IMR-90 (cell line): ENCODE measurements around the gene TP63. TPM values are rescaled to one million over a fixed set of nuclear protein-coding genes. Genes with fewer than 3 reads are reported as not detected.

Experiments used
- ATAC-seq: fragments of 200-7000 bp; cut with Tn5 transposase; 2 replicates; pipeline ENCODE4 v1.9.1; 2020; ENCODE audit warnings: low read depth, mild to moderate bottlenecking, moderate library complexity
- BruUV-seq: library from RNA; stranded (reverse); fragments of 400-500 nt; replicated peaks from 2 replicates; lab custom pipeline; 2021; lab: Mats Ljungman, UMichigan
- CTCF ChIA-PET: fragments of 300-600 bp; formaldehyde crosslinking; extraction: SDS; loops from one replicate; lab custom pipeline; 2021; ENCODE audit warnings: antibody characterized with exemption; lab: Yijun Ruan, JAX
- POLR2A ChIA-PET: fragments of 300-600 bp; sonication (Branson Sonifier 250); formaldehyde crosslinking; loops from one replicate; lab custom pipeline; 2022; ENCODE audit warnings: antibody characterized with exemption; ENCODE audit not compliant: unreplicated experiment; lab: Charles Lee
- DNase-seq: peaks from one replicate; pipeline ENCODE4 v3.0.0; 2013
- H2AFZ ChIP-seq: replicated peaks from 2 replicates; pipeline ENCODE3; 2013; ENCODE audit warnings: low read length, mild to moderate bottlenecking; ENCODE audit not compliant: poor library complexity
- H2AK5ac ChIP-seq: 2 replicates; pipeline ENCODE4 v1.6.1; 2013; ENCODE audit warnings: low read depth, low read length, inconsistent platforms
- H2AK9ac ChIP-seq: replicated peaks from 2 replicates; pipeline ENCODE3; 2013; ENCODE audit warnings: mild to moderate bottlenecking, low read depth, low read length, moderate library complexity; ENCODE audit not compliant: poor library complexity
- H2BK120ac ChIP-seq: 2 replicates; pipeline ENCODE4 v1.6.1; 2013; ENCODE audit warnings: low read depth, low read length, inconsistent platforms
- H2BK15ac ChIP-seq: 3 replicates; pipeline ENCODE4 v1.6.1; 2013; ENCODE audit warnings: low read depth, low read length, inconsistent platforms
- H2BK20ac ChIP-seq: 2 replicates; pipeline ENCODE4 v1.6.1; 2013; ENCODE audit warnings: low read depth, mild to moderate bottlenecking, inconsistent platforms, low read length, moderate library complexity
- H2BK5ac ChIP-seq: 2 replicates; pipeline ENCODE4 v1.6.1; 2013; ENCODE audit warnings: mild to moderate bottlenecking, low read depth, low read length, inconsistent platforms; ENCODE audit not compliant: poor library complexity, severe bottlenecking
- H3K14ac ChIP-seq: replicated peaks from 2 replicates; pipeline ENCODE4 v1.6.1; 2013; ENCODE audit warnings: low read depth, low read length, inconsistent platforms
- H3K18ac ChIP-seq: 2 replicates; pipeline ENCODE4 v1.6.1; 2013; ENCODE audit warnings: low read depth, low read length, control low read depth
- H3K23ac ChIP-seq: 2 replicates; pipeline ENCODE4 v1.6.1; 2013; ENCODE audit warnings: low read depth, low read length, inconsistent platforms
- H3K27ac ChIP-seq: 2 replicates; pipeline ENCODE4 v1.5.1; 2013; ENCODE audit warnings: mild to moderate bottlenecking, control low read depth, low read length; ENCODE audit not compliant: insufficient read depth
- H3K27me3 ChIP-seq: 2 replicates; pipeline ENCODE4 v1.6.1; 2013; ENCODE audit warnings: low read length; ENCODE audit not compliant: control insufficient read depth, insufficient read depth
- H3K36me3 ChIP-seq: 2 replicates; pipeline ENCODE4 v1.6.1; 2013; ENCODE audit warnings: low read length, mixed read lengths; ENCODE audit not compliant: control insufficient read depth, insufficient read depth
- H3K4ac ChIP-seq: 2 replicates; pipeline ENCODE4 v1.6.1; 2013; ENCODE audit warnings: low read depth, low read length, inconsistent platforms
- H3K4me1 ChIP-seq: 2 replicates; pipeline ENCODE4 v1.6.1; 2013; ENCODE audit warnings: low read length, mixed read lengths; ENCODE audit not compliant: control insufficient read depth, insufficient read depth
- H3K4me2 ChIP-seq: 2 replicates; pipeline ENCODE4 v1.6.1; 2013; ENCODE audit warnings: low read depth, mild to moderate bottlenecking, control low read depth, low read length, moderate library complexity
- H3K4me3 ChIP-seq: 2 replicates; pipeline ENCODE4 v1.5.1; 2013; ENCODE audit warnings: low read depth, mild to moderate bottlenecking, control low read depth, low read length, moderate library complexity; ENCODE audit not compliant: insufficient read depth
- H3K56ac ChIP-seq: 2 replicates; pipeline ENCODE4 v1.6.1; 2013; ENCODE audit warnings: low read length, inconsistent platforms; ENCODE audit not compliant: insufficient read depth; ENCODE audit errors: extremely low read depth
- H3K79me1 ChIP-seq, 2 experiments: 2 replicates each; pipeline ENCODE4 v1.6.1; 2013; ENCODE audit warnings: low read length in 2 of 2, inconsistent platforms in 1 of 2, low read depth in 1 of 2
- H3K9ac ChIP-seq: 2 replicates; pipeline ENCODE4 v1.6.1; 2013; ENCODE audit warnings: low read depth, low read length, control low read depth
- H3K9me1 ChIP-seq: 2 replicates; pipeline ENCODE4 v1.6.1; 2013; ENCODE audit warnings: low read length, inconsistent platforms; ENCODE audit not compliant: insufficient read depth
- H3K9me3 ChIP-seq: 2 replicates; pipeline ENCODE4 v1.6.1; 2013; ENCODE audit warnings: low read length; ENCODE audit not compliant: control insufficient read depth, insufficient read depth
- H4K20me1 ChIP-seq: 2 replicates; pipeline ENCODE4 v1.6.1; 2013; ENCODE audit warnings: low read length, inconsistent platforms; ENCODE audit not compliant: insufficient read depth
- H4K5ac ChIP-seq: 2 replicates; pipeline ENCODE4 v1.6.1; 2013; ENCODE audit warnings: mild to moderate bottlenecking, low read depth, low read length, control low read depth
- H4K8ac ChIP-seq, 2 experiments: 2 replicates each; pipeline ENCODE4 v1.6.1; 2013; ENCODE audit warnings: low read depth in 2 of 2, low read length in 2 of 2, control low read depth in 1 of 2, inconsistent platforms in 1 of 2
- H4K91ac ChIP-seq: 2 replicates; pipeline ENCODE4 v1.6.1; 2013; ENCODE audit warnings: low read depth, low read length, inconsistent platforms; ENCODE audit not compliant: insufficient read depth
- CEBPB ChIP-seq: IDR thresholded peaks from 2 replicates; pipeline ENCODE4 v1.6.1; 2012; ENCODE audit warnings: low read depth, low read length, improper control_type of control experiment
- FOS ChIP-seq: fragments of 150-350 bp; IDR thresholded peaks from 2 replicates; pipeline ENCODE4 v1.6.1; 2016; ENCODE audit warnings: low read depth, low read length
- MAFK ChIP-seq: IDR thresholded peaks from 2 replicates; pipeline ENCODE4 v1.6.1; 2012; ENCODE audit warnings: low read depth, low read length, improper control_type of control experiment
- MAZ ChIP-seq: IDR thresholded peaks from 2 replicates; pipeline ENCODE4 v1.6.1; 2012; ENCODE audit warnings: low read depth, mild to moderate bottlenecking, low read length, improper control_type of control experiment, moderate library complexity, borderline replicate concordance
- MXI1 ChIP-seq: IDR thresholded peaks from 2 replicates; pipeline ENCODE4 v1.6.1; 2012; ENCODE audit warnings: low read depth, mild to moderate bottlenecking, low read length, moderate library complexity, borderline replicate concordance
- RAD21 ChIP-seq: IDR thresholded peaks from 2 replicates; pipeline ENCODE4 v1.6.1; 2012; ENCODE audit warnings: low read length, improper control_type of control experiment
- RCOR1 ChIP-seq: IDR thresholded peaks from 2 replicates; pipeline ENCODE4 v1.6.1; 2012; ENCODE audit warnings: mild to moderate bottlenecking, low read length, improper control_type of control experiment; ENCODE audit not compliant: insufficient replicate concordance
- RFX5 ChIP-seq: IDR thresholded peaks from 2 replicates; pipeline ENCODE4 v1.8.0; 2012; ENCODE audit warnings: low read depth, mild to moderate bottlenecking, low read length, moderate library complexity
- WGBS, 2 experiments: methylation state at CpG; one replicate each; pipeline versions ENCODE4 v1.1.5 to v1.1.7; 2013; ENCODE audit warnings: missing lambda C conversion rate in 2 of 2; ENCODE audit not compliant: insufficient read length in 1 of 2; ENCODE audit errors: extremely low coverage in 2 of 2; 5-methylcytosine and 5-hydroxymethylcytosine counted together
- dilution Hi-C: fragments of 300-500 bp; cut with HindIII; formaldehyde crosslinking; loops from one replicate; pipeline ENCODE4 v1.14.3; 2018; ENCODE audit warnings: low sequenced_read_pairs; ENCODE audit not compliant: unreplicated experiment
- in situ Hi-C: fragments of 300-500 bp; cut with MboI; formaldehyde crosslinking; loops from 3 replicates; pipeline ENCODE4 v1.14.3; 2019; ENCODE audit warnings: low sequenced_read_pairs, inconsistent platforms, mixed read lengths
- intact Hi-C: fragments of 100-400 bp; cut with micrococcal nuclease; formaldehyde crosslinking; loops from 2 replicates; pipeline ENCODE4 v1.10.0; 2022
- polyA plus RNA-seq, 3 experiments: library from polyadenylated mRNA; depleted of rRNA; stranded (reverse); fragments of >200 nt; gene quantifications; 2 replicates each; pipeline ENCODE4 v1.2.3, GENCODE V29; 2012; ENCODE audit warnings: low replicate concordance in 1 of 3
- total RNA-seq: library from RNA; depleted of rRNA; stranded (reverse); fragments of >200 nt; gene quantifications from 2 replicates; pipeline ENCODE4 v1.2.3, GENCODE V29; 2012
- TF ChIP-seq, protein P1 (sequence below): fragments of 150-350 bp; IDR thresholded peaks from 2 replicates; pipeline ENCODE4 v1.6.1; 2016; ENCODE audit warnings: low read depth, mild to moderate bottlenecking, low read length, moderate library complexity, borderline replicate concordance

TP63 gene
- total and polyA plus RNA-seq, 2 of the 4 experiments (the other 2 are of a cell fraction): not detected

GRCh38 chr3:189702066-189702646, 71.0 kb downstream of the TP63 start:
- Histone ChIP-seq H2AK9ac (no peak overlapping the region), H3K9ac (no peak overlapping the region), H3K36me3 (no peaks in the 10 kb centered on the region), H2AK5ac (no peak overlapping the region), H3K56ac (no peak overlapping the region), H3K9me1 (no peaks in the 10 kb centered on the region), H3K18ac (no peak overlapping the region), H4K91ac (no peak overlapping the region), H4K5ac (no peak overlapping the region), H3K14ac (no peak overlapping the region), H3K4ac (no peak overlapping the region), H3K23ac (no peak overlapping the region), H3K27ac (no peak overlapping the region), H4K20me1 (no peaks in the 10 kb centered on the region), H3K9me3 (no peaks in the 10 kb centered on the region), H3K4me3 (no peak overlapping the region), H2BK5ac (no peak overlapping the region), H3K79me1 (no peaks in the 10 kb centered on the region), H3K4me2 (no peak overlapping the region), H4K8ac (no peak overlapping the region), H2AFZ (no peak overlapping the region), H3K4me1 (no peaks in the 10 kb centered on the region), H2BK120ac (no peak overlapping the region), H3K27me3 (no peaks in the 10 kb centered on the region), H2BK15ac (no peak overlapping the region), H2BK20ac (no peak overlapping the region)
- TF ChIP-seq FOS (no peak), CEBPB (no peak), MXI1 (no peak), MAZ (no peak), RAD21 (no peak), RCOR1 (no peak), RFX5 (no peak), MAFK (no peak)
- TF ChIP-seq, protein P1, sequence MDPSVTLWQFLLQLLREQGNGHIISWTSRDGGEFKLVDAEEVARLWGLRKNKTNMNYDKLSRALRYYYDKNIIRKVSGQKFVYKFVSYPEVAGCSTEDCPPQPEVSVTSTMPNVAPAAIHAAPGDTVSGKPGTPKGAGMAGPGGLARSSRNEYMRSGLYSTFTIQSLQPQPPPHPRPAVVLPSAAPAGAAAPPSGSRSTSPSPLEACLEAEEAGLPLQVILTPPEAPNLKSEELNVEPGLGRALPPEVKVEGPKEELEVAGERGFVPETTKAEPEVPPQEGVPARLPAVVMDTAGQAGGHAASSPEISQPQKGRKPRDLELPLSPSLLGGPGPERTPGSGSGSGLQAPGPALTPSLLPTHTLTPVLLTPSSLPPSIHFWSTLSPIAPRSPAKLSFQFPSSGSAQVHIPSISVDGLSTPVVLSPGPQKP: no peak
- WGBS, 2 experiments: no CpG with 5 or more reads among the region's 1 CpG
- in situ Hi-C loops: no loop called here
- BruUV-seq: no TSS peak
- intact Hi-C loops: no loop called here
- ChIA-PET POLR2A (no interaction called here), CTCF (no interaction called here)
- dilution Hi-C loops: no loop called here
- DNase-seq (no peak), ATAC-seq (no peak)
